BJ (cell line): ENCODE data around the gene CDH16. TPM values are rescaled to one million over a fixed set of nuclear protein-coding genes. Genes with fewer than 3 reads are reported as not detected.

ENCODE experiments used
- CTCF ChIA-PET: fragments of 350-600 bp; formaldehyde crosslinking; extraction: SDS; loops from one replicate; lab custom pipeline; 2021; ENCODE audit warnings: antibody characterized with exemption, inconsistent platforms; lab: Yijun Ruan, JAX
- POLR2A ChIA-PET: fragments of 300-600 bp; sonication (Branson Sonifier 250); formaldehyde crosslinking; extraction: SDS; loops from one replicate; lab custom pipeline; 2021; ENCODE audit warnings: antibody characterized with exemption; lab: Charles Lee
- DNase-seq: peaks from one replicate; pipeline ENCODE4 v3.0.0-alpha.2; 2011; ENCODE audit warnings: low read depth
- H3K27me3 ChIP-seq: 2 replicates; pipeline ENCODE4 v1.6.0; 2011; ENCODE audit warnings: low read length; ENCODE audit not compliant: control insufficient read depth, insufficient read depth
- H3K36me3 ChIP-seq: 2 replicates; pipeline ENCODE4 v1.5.1; 2011; ENCODE audit warnings: low read length; ENCODE audit not compliant: control insufficient read depth, insufficient read depth
- H3K4me3 ChIP-seq: 2 replicates; pipeline ENCODE4 v1.5.1; 2011; ENCODE audit warnings: low read depth, mild to moderate bottlenecking, control low read depth, low read length
- CTCF ChIP-seq: IDR thresholded peaks from 2 replicates; pipeline ENCODE4 v1.5.1; 2011; ENCODE audit warnings: low read depth, mild to moderate bottlenecking, control low read depth, inconsistent platforms, low read length, moderate library complexity; ENCODE audit not compliant: insufficient read depth
- polyA plus RNA-seq: library from polyadenylated mRNA; depleted of rRNA; stranded (reverse); fragments of >200 nt; gene quantifications from 2 replicates; pipeline ENCODE4 v1.2.3, GENCODE V29; 2011

CDH16 gene
- polyA plus RNA-seq, 1 experiment, result not detected

DNA sequence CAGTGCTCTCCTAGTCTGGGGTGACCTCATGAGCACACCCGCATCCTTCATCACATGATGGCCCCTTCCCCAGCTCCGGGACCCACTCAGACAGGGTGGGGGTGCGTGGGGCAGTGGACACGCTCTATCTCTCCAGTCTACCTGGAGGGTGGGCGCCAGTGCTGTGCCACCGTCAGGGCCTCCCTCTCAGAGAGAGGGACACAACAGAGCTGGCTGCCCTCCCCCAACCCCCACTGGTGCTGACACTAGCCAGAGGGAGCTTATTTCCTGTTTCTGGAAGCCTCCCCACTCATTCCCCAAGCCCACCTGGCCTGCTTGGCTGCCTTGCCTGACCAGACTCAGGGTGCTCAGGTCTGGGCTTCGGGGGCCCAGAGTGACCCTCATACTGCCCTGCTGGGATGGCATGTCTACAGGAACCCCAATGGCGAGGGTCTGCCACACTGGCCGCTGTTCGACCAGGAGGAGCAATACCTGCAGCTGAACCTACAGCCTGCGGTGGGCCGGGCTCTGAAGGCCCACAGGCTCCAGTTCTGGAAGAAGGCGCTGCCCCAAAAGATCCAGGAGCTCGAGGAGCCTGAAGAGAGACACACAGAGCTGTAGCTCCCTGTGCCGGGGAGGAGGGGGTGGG, 24.9 kb upstream of the CDH16 start:
- TF ChIP-seq CTCF, result no peak
- ChIA-PET POLR2A (no interaction called here), CTCF (interaction anchor here (0.8 to 3.3 kb wide), 7 partner anchors 17 to 212 kb away, joined by 3 to 26 read pairs (median 5); no protein-coding TSS in a partner anchor)
- H3K36me3 ChIP-seq, result peaks cover 30% of the 10 kb centered on the region
- peaks cover 1% of the 10 kb centered on the region; the same call in 1 of the 2 replicates for H3K27me3 ChIP-seq
- no peak overlapping the region for H3K4me3 ChIP-seq
- DNase-seq, result no peak

DNA sequence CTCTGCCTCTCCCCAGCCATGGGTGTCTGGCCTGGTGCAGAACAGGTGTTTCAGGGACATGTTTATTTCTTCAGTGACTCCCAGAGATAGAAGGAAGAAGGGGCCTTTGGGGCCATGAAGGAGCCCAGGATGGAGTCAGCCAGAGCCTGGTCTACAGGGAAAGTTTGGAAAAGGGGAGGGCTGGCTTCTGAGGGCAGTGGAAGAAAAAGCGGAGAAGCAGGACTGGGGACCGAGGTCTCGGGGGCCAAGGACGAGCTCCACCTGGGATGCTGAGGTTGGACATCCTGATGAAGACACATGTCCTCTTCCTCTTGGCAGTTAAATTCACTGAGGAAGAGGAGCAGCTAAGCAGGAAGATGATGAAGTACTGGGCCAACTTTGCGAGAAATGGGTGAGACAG, 24.3 kb upstream of the CDH16 start:
- peaks cover 31% of the 10 kb centered on the region for H3K36me3 ChIP-seq
- ChIA-PET POLR2A (no interaction called here), CTCF (interaction anchor here (0.8 to 1.8 kb wide), 6 partner anchors 16 to 212 kb away, joined by 3 to 10 read pairs (median 5); no protein-coding TSS in a partner anchor)
- TF ChIP-seq CTCF, result no peak
- no peak overlapping the region for H3K4me3 ChIP-seq
- DNase-seq, result no peak
- H3K27me3 ChIP-seq, result no peaks in the 10 kb centered on the region

DNA sequence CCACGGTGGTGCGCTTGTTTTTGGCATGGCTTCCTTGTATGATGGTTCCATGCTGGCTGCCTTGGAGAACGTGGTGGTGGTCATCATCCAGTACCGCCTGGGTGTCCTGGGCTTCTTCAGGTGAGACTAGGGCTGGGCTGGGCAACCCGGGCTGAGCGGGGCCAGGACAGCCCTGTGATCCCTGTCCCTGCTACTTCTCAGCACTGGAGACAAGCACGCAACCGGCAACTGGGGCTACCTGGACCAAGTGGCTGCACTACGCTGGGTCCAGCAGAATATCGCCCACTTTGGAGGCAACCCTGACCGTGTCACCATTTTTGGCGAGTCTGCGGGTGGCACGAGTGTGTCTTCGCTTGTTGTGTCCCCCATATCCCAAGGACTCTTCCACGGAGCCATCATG, 21.6 kb upstream of the CDH16 start:
- Histone ChIP-seq H3K4me3 (no peak overlapping the region), H3K36me3 (peaks cover 37% of the 10 kb centered on the region), H3K27me3 (no peaks in the 10 kb centered on the region)
- no peak for DNase-seq
- POLR2A ChIA-PET, result no interaction called here
- CTCF ChIA-PET, result interaction anchor here (1.2 kb wide), 1 partner anchor 14 kb away, joined by 3 read pairs; no protein-coding TSS in a partner anchor
- TF ChIP-seq CTCF, result no peak

DNA sequence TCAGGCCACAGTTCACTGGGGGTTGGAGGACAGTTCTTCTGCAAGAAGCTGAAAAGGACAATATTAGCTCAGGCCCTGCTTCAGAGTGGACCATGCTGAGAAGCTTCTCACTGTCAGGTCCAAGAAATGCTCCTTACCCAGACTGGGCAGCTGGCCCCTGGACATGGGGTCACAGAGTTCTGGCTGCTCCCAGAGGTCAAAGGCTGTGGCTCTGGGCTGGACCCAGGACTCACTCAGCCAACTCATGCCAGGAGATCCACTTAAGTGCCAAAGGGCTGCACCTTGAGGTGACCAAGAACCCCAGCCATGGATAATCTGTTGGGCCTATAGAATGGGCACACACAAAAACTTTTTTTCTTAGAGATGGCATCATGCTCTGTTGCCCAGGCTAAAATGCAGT, 20.7 kb upstream of the CDH16 start:
- CTCF ChIA-PET, result interaction anchor here (1.0 to 1.2 kb wide), 3 partner anchors 11 to 44 kb away, joined by 3 read pairs; no protein-coding TSS in a partner anchor
- H3K36me3 ChIP-seq, result peaks cover 37% of the 10 kb centered on the region

More for the DNA sequence above, 20.7 kb upstream of the CDH16 start:
- POLR2A ChIA-PET, result no interaction called here
- no peak for TF ChIP-seq CTCF
- Histone ChIP-seq H3K27me3 (no peaks in the 10 kb centered on the region), H3K4me3 (no peak overlapping the region)
- no peak for DNase-seq
